ENCODE data around the gene ATP1A4.
"Not testable (repeated sequence)": the region's sequence is repeated elsewhere in the genome, so short reads cannot be mapped to it uniquely, and the experiment has no call there.

ATP1A4 gene

DNA sequence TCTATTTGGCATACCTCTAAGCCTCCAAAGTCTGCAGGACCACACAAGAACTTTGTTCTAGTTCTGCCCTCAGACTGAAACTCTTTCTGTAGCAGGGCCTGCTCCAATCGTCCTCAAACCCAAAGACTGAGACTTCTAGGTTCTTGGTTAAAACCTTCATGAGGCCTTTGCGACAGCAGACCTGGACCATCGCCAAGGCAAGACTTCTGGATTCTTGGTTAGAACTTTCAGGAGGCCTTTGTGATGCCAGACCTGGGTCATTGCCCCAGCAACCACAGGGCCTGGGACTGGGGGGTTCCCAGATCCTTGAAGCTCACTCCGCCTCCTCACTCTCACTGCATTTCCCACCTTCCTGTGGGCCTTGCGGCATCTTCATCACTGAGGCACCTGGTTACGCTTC lies at the start of gene ATP1A4:
ATP1A4 (plus strand) TSS at position 301 of the 400 bp plus-strand sequence. CDS start 438 bp downstream, outside the sequence.
- DNase-seq, result no peak

DNA sequence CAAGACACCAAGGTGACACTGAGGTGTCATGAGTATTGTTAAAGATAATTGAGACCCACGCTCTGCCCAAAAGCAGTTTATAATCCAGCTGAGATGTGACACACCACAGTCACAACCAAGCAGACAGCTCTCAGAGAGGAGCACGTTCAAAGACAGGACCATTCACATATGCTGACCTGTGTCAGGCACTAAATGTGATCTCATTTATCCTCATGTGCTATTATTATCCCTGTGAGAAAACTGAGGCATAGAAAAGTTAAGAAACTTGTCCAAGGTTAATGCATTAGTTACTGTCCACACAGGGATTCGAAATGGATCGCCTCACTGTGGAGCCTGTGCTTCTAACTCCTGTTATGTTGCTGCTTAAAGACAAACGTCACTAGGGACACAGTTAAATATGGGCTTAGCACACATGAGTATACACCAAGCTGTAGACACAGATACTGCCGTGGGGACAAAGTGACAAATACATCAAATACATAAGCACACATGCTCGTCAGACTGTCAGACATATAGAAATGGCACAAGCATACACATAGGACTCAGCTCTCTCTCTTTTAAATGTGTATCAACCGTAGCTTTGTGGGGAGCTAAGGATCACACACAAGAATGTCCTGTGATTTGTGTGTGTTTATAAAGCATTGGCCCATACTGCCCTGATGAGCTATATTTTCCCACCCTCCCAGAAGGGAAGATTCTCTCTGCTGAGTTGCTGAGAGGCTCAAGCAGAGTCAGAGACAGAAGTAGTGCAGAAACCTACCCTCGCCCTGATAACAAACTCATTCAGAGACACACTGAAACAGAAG lies 49.5 kb upstream of the ATP1A4 start:
- no peak for DNase-seq

DNA sequence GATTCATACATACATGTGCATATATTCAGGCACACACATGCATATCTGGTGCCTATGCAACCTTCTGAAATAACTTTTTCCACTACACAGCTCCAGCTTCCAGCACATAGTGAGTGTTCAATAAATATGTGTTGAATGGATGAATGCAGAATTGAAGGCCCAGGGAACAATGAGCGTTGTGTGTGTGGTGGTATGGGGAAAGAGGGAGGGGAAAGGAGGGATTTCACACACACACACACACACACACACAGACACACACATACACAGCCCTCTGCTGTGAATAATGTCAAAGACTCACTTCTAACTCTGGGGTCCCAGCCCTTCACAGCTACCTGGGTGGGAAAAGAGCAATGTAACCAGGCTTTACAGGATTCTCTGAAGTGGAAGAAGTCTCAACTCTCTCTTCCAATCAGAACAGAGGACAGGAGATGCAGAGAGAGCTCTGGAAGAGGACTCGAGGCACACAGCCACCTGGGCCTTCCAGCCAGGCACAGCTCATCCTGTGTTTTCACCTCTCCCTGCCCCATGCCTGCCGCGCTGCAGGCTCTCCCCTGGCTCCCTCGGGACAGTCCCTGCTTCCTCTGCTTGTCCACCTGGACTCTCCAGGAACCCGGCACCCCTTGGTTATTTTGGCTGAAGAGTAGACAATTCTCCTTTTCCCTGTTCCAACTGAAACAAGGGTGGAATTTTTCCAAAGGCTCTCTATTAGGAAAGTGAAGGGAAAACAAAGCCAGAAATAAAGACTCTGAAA lies 47.6 kb upstream of the ATP1A4 start:
- DNase-seq, result no peak

DNA sequence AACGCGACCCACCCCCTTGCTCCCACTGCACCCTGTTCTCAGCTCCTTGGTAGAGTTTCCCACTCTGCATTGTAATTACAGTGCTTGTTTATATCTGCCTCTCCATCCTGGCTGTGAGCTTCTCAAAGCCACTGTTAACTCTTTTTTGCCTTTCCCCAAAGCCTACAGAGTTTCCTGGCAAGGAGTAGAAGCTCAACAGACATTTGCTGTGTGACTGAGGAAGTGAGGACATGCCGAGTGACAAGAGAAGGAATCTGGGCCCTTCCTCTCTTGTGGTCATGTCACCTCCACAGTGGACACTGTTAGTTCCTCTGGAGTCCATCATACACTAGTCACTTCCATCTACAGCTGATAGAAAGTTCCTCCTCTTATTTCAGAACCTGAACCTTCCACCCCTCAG lies 46.9 kb upstream of the ATP1A4 start:
- no peak for DNase-seq

DNA sequence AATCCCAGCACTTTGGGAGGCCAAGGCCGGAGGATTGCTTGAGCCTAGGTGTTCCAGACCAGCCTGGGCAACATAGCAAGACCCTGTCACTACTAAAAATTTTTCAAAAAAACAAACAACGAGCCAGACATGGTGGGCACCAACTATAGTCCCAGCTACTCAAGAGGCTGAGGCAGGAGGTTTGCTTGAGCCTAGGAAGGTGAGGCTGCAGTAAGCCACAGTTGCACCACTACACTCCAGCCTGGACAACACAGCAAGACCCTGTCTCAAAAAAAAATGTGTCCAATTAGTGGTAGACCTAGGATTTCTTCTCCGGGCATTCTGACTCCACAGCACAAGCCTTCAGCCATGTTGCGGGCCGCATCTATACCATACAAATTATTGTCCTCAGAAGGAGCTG lies 46.2 kb upstream of the ATP1A4 start:
- no peak for DNase-seq

DNA sequence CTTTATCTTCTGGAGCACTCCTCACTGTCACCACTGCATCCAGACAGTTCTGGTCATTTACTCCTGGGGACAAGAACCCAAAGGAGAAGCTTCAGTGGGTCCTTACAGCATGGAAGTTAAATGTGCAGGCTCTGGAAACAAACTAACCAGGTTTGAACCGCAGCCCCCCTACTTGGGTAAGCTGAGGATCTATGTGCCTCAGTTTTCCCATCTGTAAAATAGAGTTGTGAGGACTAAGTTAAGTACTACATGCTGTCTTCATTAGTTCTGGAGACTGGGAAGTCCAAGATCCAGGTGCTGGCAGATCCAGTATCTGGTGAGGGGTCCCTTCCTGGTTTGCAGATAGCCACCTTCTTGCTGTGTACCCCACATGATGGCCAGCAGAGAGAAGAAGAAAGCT lies 43.9 kb upstream of the ATP1A4 start:
- no peak for DNase-seq

DNA sequence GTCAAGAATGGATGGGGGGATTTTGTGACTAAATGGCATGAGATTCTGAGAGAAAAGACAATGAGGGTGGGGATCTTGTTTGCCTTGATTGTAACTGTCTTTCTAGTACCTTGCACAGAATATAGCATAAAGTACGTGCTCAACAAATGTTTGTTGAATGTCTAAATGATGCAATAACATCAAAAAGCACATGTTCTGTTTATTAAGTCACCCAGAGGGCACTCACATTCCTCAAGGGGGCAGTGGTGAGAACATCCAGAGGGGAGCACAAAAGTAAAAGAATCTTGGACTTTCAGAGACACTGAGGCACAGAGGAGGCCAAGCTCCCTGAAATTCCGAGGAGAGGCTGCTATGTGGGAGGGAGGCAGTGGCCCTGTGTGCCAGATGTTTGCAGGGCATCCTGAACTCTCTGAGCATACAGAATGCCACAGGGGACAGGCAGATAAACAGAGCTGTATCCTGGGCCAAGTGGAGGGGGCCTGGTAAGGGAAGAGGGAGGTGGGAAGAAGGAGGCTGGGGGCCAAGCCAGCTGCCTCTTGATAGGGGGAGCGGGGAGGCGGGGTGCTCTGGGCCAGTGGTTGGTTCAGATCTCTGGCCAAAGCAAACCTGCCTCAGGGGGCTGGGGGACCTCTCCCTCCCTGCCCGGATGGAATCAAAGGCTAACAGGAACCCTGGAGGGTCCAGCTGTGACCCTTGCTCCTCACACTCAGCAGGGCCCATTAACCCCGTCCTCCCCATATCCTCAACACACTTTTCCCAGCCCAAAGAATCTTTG lies 42.3 kb upstream of the ATP1A4 start:
- no peak for DNase-seq

DNA sequence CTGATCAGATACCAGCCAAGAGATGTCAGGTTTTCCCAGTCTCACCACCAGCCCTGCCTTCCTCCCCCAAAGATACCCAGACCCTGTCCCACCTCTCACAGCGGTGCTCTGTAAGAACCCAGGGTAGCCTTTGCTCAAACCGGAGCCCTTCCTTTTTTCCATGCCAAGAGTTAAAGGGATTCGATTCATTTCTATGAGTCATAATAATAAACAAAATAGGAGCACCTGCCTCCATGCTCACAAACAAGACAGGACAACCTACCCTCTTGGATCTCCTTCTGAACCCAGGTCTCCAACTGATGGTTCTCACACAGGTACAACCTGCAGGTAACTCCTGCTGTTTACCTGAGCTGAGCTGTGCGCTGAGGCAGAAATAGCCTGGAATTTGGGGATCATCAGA lies 41.7 kb upstream of the ATP1A4 start:
- no peak for DNase-seq

DNA sequence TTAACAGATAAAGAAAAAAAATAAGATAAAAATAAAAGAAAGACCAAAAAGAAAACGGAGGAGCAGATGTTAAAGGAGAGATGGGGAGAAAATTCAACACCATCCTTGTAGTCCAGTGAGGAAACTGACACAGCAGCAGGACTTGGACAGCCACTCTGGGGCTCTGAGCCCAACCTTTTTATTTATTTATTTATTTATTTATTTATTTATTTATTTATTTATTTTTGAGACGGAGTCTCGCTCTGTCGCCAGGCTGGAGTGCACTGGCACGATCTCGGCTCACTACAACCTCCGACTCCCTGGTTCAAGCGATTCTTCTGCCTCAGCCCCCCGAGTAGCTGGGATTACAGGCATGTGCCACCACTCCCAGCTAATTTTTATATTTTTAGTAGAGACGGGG lies 39.9 kb upstream of the ATP1A4 start:
- DNase-seq, result not testable (repeated sequence)

DNA sequence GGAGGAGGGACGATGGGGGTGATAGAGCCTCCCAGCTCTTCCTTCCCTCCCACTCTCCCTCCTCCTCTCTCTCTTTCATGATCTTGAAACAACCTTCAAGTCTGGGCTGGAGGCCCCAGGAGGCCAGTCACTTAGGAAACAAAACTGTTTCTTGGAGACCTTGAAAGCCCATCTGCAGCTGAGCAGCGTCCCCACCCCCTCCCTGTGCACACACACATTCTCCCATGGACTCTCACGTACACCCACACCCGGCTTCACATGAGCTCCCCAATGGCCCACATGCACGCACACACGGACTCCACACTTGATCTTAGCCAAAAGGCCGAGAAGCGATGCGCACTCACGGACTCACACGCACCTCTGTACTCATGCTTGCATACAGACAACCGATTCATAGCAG lies 39.0 kb upstream of the ATP1A4 start:
- DNase-seq, result no peak

DNA sequence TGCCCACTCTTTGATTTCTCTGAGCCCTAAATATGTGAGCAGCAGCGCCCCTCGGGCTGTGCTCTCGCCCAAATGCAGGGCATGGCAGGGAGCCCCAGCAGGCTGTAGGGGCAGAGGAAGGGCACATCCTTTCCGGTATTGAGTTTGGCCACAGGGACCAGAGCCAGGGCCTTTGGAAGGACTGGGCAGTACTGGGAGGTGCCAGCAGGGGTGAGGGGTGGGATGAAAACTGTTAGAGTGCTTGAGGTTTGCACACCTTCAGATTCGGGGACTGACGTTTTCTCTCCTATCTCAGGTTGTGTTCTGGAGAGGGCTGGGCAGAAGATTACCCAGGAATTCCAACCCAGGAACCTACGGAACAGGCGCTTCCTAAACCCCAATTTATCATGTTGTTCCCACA lies 38.0 kb upstream of the ATP1A4 start:
- no peak for DNase-seq

DNA sequence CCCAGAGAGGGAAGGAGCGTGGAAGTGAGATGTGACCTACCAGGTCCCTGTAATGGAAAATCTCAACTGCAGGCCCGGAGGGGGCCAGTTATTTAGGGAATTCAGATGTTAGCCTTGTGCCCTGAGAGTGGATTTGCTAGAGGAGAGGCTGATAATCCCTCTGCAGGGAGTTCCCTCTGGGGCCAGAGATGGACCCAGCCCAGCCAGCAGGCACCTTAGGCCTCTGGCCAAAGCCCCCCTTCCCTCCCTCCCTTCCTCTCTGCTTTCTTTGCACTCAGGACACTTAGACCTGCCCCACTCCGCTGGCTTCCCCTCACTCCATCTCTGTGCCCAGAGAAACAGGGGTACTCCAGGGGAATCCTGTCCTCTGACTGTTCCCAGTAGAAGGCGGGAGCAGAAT lies 37.3 kb upstream of the ATP1A4 start:
- DNase-seq, result no peak

DNA sequence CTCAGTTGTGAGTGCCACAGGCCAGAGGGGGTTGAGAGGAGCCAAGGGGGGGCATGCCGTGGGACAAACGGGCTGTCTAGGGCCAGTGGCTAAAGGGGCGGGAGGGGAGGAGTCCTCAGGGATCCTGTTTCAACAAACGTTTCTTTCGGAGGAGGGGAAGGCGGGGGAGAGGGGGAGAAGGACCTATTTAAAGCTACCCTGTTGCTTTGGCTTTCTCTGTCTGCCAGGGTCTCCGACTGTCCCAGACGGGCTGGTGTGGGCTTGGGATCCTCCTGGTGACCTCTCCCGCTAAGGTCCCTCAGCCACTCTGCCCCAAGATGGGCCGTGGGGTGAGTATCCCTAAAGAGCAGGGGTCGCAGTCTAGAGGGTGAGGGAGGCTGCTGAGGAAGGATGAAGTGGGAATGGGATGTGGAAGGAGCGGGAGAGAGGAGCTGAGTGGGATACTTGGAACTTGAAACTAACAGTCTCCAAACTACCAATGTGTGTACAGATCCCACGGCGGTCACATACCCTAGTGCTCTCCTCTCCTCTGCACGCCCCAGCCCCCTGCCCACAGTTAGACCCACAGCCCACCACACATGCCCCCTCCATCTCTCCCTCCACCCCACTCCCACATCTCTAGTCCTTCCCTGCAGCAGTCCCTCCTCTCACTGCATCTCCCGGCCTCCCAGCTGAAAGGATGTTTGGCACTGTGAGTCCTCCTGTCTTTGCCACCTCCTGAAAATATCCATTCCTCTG lies 35.7 kb upstream of the ATP1A4 start, which contains the start of gene ATP1A2:
ATP1A2 (plus strand) TSS at position 215 of the 738 bp plus-strand sequence; CDS start at position 318, 103 bp downstream.
- DNase-seq, result no peak

DNA sequence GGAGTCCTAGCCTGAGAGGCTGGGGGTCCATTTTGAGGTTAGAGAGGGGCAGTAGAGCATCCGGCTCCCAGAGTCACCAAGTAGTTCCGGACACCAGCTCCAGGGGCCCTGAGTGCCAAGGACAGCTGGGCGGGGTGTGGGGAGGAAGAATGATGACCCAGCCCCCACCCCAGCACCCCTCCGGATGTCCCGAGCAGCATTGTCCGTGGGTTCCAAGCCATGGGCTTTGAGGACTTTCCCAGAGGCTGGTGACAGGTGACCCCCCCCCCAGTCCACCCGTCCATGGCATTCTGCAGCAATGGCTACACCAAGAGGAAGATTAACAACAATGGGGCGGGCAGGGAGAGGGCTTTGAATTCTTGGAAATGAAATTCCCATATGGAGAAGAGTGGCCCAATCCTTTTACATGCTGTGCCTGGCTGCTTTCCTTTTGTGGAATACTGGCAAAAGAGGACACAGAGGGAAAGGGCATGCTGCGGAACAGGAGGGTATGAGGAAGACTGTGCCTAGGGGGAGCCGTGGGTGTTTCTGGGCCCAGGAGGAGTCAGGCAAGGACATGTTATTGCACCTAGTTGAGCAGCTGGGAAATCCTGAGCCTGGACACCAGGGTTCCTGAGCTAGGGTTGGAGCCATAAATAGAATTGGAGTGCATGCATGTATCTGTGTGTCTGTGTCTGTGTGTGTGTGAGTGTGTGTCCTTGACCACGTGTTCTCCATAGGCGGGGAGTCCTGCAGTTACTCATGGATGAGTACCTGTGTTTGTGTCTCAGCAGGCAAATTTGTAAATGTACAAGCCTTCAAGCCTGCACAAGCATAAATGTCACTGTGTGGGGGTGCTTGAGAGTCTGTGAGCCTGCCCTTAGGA lies 34.9 kb upstream of the ATP1A4 start:
- no peak for DNase-seq

DNA sequence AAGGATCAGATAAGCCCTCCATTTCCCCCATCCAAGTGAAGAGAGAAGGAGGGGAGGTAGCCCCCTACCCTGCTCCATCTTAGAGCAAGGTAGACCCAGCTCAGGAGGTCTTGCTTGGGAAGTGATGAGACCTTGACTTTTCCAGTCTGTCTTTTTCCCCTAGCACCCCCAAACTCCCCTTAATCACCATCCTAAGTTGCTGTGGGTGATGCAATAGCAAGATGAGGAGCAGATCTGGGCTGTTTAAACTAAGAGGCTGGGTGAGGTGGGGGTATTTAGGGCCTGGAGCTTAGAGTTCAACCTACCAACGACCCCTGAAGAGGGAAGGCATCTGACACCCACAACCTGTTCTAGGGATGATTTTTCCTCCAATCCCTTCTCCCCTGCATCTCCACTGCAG lies 34.1 kb upstream of the ATP1A4 start:
- no peak for DNase-seq

DNA sequence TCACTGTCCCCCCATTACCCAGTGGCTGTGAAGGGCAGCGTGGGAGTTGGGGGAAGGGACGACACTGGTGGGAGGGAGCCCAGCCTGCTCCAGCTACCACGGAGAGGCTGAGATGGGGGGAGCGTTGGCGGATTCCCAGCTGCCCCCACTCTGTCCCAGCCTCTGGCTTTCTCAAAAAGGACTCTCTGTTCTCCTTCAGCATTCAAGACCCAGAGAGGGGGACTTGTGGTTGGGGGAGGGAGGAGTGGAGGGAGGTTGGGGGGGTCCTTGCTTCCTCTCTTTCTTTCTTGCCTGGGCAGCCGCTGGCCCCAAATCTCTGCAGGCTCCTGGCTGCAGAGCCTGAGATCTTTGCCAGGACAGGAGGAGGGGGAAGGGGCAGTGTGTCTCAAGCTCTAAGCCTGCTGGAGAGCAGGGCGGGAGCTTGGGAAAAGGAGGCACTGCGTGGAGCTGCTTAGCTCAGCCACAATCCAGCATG lies 33.7 kb upstream of the ATP1A4 start:
- DNase-seq, result no peak

DNA sequence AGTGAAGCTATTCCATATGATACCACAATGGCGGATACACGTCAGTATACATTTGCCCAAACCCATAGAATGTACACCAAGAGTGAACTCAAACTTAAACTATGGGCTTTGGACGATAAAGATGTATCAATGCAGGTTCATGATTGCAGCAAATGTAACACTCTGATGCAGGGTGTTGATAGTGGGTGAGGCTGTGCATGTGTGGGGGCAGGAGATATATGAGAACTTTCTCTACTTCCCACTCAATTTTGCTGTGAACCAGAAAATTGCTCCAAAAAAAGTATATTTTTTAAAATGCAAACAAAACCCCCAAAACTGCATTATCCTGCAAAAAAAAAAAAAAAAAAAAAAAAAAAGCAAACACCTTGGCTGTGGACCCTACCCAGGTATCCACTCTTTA lies 32.5 kb upstream of the ATP1A4 start:
- no peak for DNase-seq

DNA sequence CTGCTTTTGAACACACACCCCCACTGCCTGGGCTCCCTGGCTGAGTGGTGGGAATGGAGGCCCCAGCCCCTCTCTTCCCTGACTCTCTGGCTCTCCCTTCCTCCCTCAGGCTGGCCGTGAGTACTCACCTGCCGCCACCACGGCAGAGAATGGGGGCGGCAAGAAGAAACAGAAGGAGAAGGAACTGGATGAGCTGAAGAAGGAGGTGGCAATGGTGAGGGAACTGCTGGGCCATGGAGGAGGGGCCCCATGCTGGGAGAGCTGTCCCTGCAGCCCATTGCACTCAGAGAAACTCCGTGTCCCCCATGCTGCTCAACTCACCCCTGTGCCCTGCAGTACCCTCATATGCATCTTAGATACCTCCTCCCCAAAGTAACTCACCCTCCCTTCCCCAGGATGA lies 30.6 kb upstream of the ATP1A4 start:
- DNase-seq, result no peak

DNA sequence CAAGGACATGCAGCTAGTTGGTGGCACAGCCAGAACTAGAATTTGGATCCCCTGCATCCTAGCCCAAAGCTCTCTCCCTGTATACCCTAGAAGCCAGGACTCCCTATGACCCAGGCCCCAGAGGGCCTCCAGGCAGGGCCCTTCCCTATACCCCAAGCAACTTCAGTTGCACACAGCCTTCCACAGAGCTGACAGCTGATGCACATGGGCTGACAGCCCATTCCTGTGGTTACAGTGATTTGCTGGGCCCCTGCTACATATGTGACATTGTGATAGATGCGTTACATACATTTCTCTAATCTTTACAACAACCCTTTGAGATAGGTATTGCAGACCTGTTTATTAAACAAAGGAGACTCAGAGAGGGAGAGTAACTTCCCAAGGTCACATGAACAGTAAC lies 30.0 kb upstream of the ATP1A4 start:
- no peak for DNase-seq

DNA sequence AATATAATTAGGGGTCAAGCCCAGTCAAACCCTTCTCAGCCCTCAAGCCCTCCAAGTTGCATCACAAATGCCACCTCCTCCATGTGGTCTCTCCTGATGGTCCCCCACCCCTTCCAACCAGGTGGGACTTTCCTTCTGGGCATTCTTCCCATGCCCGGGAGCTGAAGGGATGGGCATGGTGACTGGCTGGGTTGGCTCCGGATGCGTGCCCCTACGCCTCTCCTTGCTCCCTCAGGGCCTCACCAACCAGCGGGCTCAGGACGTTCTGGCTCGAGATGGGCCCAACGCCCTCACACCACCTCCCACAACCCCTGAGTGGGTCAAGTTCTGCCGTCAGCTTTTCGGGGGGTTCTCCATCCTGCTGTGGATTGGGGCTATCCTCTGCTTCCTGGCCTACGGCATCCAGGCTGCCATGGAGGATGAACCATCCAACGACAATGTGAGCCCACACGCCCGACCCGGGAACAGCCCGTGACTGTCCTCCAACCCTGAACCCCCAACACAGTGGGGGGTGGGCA lies 28.4 kb upstream of the ATP1A4 start:
- no peak for DNase-seq

DNA sequence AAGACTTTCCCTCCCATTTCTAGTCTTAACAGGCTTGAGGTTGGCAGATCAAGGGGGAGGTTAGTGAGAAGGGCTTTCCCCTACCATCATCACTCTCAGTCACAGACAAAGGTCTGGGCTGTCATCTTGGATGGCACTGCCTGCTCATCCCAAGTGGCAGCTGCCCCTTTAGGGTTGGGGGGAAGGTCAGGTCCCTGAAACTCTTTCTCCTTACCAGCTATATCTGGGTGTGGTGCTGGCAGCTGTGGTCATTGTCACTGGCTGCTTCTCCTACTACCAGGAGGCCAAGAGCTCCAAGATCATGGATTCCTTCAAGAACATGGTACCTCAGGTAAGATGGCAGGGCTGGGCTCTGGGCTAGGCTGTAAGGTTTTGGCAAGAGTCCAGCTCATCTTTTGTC lies 27.7 kb upstream of the ATP1A4 start:
- no peak for DNase-seq
